ENCODE data around the gene IL17RA. TPM values are rescaled to one million over a fixed set of nuclear protein-coding genes. Genes with fewer than 3 reads are reported as not detected.

Gene IL17RA
- total RNA-seq, 1 experiment from 2014 or later, result 11.7 TPM

- in situ Hi-C loops (cut with HindIII; ENCODE audit: low pct_unique_long_range_greater_than_20kb, low sequenced_read_pairs), result no loop called here
- CTCF ChIA-PET, result no interaction called here
- no peak for DNase-seq (ENCODE audit: low read depth, low spot score)
These were observed 73.4 kb downstream of the IL17RA start for GRCh38 chr22:17158176-17158567.

DNA sequence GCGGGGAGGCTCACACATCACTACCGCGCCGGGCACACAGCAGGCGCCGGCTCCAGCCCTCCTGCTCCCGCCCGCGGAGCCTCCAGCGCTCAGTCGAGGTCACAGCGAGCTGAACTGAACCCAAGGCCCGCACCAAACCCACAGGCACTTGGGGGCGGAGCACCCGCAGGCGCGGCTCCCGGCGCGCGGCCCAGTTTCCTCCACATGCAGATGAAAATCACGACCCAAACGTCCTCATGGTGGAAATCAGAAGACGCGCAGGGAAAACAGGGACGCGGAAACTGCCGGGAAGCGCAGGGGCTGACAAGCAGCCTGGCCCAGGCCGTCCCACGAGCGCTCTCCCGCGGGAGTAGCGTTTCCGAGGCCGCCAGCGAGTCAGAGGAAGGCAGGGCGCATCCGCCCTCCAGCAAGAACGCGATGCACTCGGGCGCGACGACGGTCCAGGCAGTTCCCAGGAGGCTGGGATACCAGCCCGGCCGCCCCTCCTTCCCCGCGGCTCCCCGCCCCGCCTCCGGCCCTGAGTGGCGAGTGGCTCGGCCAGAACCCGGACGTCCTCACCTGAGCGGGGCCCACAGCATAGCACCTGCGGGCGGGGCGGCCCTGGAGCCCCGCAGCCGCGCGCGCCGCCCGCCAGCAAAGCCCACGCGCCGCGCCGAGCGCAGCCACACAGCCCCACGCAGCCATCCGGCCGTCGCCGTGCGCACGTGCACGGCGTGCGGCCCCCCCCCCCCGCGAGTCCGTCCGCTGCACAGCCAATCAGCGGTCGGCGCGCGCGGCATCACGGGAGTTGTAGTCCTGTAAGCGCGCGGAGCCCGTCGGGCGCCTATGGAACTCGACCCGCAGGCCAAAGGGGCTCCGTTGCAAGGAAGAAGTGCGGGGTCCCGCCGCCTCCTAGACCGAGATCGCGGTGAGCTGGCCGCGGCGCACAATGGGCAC is 74.0 kb downstream of the IL17RA start, which contains the start of gene HDHD5:
HDHD5 (minus strand) TSS at position 710 of the 936 bp plus-strand sequence; CDS start at position 684, 26 bp downstream.
- Histone ChIP-seq H3K4me3 (ENCODE audit: low read depth in 2 of 2, low read length in 2 of 2) (peak within 1 kb of the TSS; percentile 70 to 78), H3K4me1 (ENCODE audit: control insufficient read depth, insufficient read depth, low read length) (peaks cover 9% of the 10 kb centered on the region), H3K27ac (ENCODE audit: low read length) (peak within 1 kb of the TSS; percentile 77), H3K36me3 (ENCODE audit: control insufficient read depth, insufficient read depth, low read length) (no peaks in the 10 kb centered on the region; the same call in 1 of the 2 replicates), H3K9me3 (ENCODE audit: control insufficient read depth, insufficient read depth, low read depth, low read length) (no peaks in the 10 kb centered on the region), H3K27me3 (ENCODE audit: control insufficient read depth, insufficient read depth, low read length) (no peaks in the 10 kb centered on the region)
- DNase-seq (ENCODE audit: low read depth, low spot score) (no peak), ATAC-seq (peak; percentile 95)
- CTCF ChIA-PET, result no interaction called here
- BruUV-seq (replicated peaks), result no TSS peak
- POLR2A ChIA-PET, result no interaction called here
- TF ChIP-seq POLR2AphosphoS5 (IDR thresholded peaks at IDR 0.05; ENCODE audit: low read depth, low read length), result peak; percentile 51
- TF ChIP-seq SIN3A (IDR thresholded peaks at IDR 0.05; ENCODE audit: borderline replicate concordance, insufficient read depth, low read depth, low read length), result 0 out of 2 replicates have a peak, but pooled peaks have one; percentile 30
- no peak for TF ChIP-seq CTCF (IDR thresholded peaks at IDR 0.05)
- intact Hi-C loops (cut with micrococcal nuclease; ENCODE audit: unreplicated experiment), result no loop called here
- in situ Hi-C loops (cut with HindIII; ENCODE audit: low pct_unique_long_range_greater_than_20kb, low sequenced_read_pairs), result no loop called here

More at GRCh38 chr22:17158176-17158567, 73.4 kb downstream of the IL17RA start:
- no peak for ATAC-seq
- intact Hi-C loops (cut with micrococcal nuclease; ENCODE audit: unreplicated experiment), result no loop called here
- Histone ChIP-seq H3K27ac (ENCODE audit: low read length) (peak overlapping the region; percentile 70), H3K27me3 (ENCODE audit: control insufficient read depth, insufficient read depth, low read length) (no peaks in the 10 kb centered on the region), H3K9me3 (ENCODE audit: control insufficient read depth, insufficient read depth, low read depth, low read length) (no peaks in the 10 kb centered on the region), H3K4me3 (ENCODE audit: low read depth in 2 of 2, low read length in 2 of 2) (peak overlapping the region; percentile 70 to 73), H3K36me3 (ENCODE audit: control insufficient read depth, insufficient read depth, low read length) (no peaks in the 10 kb centered on the region; the same call in 1 of the 2 replicates), H3K4me1 (ENCODE audit: control insufficient read depth, insufficient read depth, low read length) (peaks cover 9% of the 10 kb centered on the region)
- POLR2A ChIA-PET, result no interaction called here
- TF ChIP-seq SIN3A (IDR thresholded peaks at IDR 0.05; ENCODE audit: borderline replicate concordance, insufficient read depth, low read depth, low read length), result no peak
- BruUV-seq (replicated peaks), result no TSS peak

GRCh38 chr22:17159504-17159951 is 74.7 kb downstream of the IL17RA start:
- H3K27ac ChIP-seq (ENCODE audit: low read length), result peak overlapping the region; percentile 77
- CTCF ChIA-PET, result no interaction called here
- peak; percentile 46 for ATAC-seq
- peak overlapping the region; percentile 70 to 78 for H3K4me3 ChIP-seq (ENCODE audit: low read depth in 2 of 2, low read length in 2 of 2)
- no TSS peak for BruUV-seq (replicated peaks)
- POLR2A ChIA-PET, result interaction anchor here (0.5 kb wide), 1 partner anchor 20 kb away, joined by 8 read pairs; no protein-coding TSS in a partner anchor
- no peaks in the 10 kb centered on the region for H3K9me3 ChIP-seq (ENCODE audit: control insufficient read depth, insufficient read depth, low read depth, low read length)
- TF ChIP-seq TCF7L2 (IDR thresholded peaks at IDR 0.05; ENCODE audit: low read depth, low read length) (no peak), SIN3A (IDR thresholded peaks at IDR 0.05; ENCODE audit: borderline replicate concordance, insufficient read depth, low read depth, low read length) (no peak), POLR2AphosphoS5 (IDR thresholded peaks at IDR 0.05; ENCODE audit: low read depth, low read length) (no peak), CTCF (IDR thresholded peaks at IDR 0.05) (no peak)
- TF ChIP-seq, protein P1, sequence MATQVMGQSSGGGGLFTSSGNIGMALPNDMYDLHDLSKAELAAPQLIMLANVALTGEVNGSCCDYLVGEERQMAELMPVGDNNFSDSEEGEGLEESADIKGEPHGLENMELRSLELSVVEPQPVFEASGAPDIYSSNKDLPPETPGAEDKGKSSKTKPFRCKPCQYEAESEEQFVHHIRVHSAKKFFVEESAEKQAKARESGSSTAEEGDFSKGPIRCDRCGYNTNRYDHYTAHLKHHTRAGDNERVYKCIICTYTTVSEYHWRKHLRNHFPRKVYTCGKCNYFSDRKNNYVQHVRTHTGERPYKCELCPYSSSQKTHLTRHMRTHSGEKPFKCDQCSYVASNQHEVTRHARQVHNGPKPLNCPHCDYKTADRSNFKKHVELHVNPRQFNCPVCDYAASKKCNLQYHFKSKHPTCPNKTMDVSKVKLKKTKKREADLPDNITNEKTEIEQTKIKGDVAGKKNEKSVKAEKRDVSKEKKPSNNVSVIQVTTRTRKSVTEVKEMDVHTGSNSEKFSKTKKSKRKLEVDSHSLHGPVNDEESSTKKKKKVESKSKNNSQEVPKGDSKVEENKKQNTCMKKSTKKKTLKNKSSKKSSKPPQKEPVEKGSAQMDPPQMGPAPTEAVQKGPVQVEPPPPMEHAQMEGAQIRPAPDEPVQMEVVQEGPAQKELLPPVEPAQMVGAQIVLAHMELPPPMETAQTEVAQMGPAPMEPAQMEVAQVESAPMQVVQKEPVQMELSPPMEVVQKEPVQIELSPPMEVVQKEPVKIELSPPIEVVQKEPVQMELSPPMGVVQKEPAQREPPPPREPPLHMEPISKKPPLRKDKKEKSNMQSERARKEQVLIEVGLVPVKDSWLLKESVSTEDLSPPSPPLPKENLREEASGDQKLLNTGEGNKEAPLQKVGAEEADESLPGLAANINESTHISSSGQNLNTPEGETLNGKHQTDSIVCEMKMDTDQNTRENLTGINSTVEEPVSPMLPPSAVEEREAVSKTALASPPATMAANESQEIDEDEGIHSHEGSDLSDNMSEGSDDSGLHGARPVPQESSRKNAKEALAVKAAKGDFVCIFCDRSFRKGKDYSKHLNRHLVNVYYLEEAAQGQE (IDR thresholded peaks at IDR 0.05; ENCODE audit: insufficient read depth in 1 of 2, low read depth in 2 of 2, low read length in 1 of 2), result no peak
- no peaks in the 10 kb centered on the region; the same call in 1 of the 2 replicates for H3K36me3 ChIP-seq (ENCODE audit: control insufficient read depth, insufficient read depth, low read length)
- in situ Hi-C loops (cut with HindIII; ENCODE audit: low pct_unique_long_range_greater_than_20kb, low sequenced_read_pairs) (no loop called here), intact Hi-C loops (cut with micrococcal nuclease; ENCODE audit: unreplicated experiment) (no loop called here)
- DNase-seq (ENCODE audit: low read depth, low spot score), result no peak
- H3K27me3 ChIP-seq (ENCODE audit: control insufficient read depth, insufficient read depth, low read length), result no peaks in the 10 kb centered on the region
- H3K4me1 ChIP-seq (ENCODE audit: control insufficient read depth, insufficient read depth, low read length), result peaks cover 9% of the 10 kb centered on the region

Data from Panc1 (cell line).